Astrocyte (in vitro differentiated cells and primary cell): Measurements from ENCODE around the gene MKS1. TPM values are rescaled to one million over a fixed set of nuclear protein-coding genes. Genes with fewer than 3 reads are reported as not detected.

ENCODE experiments used
- DNase-seq: peaks from one replicate; pipeline ENCODE4 v3.0.0-alpha.2; 2010; ENCODE audit warnings: low read depth
- FAIRE-seq: peaks from 2 replicates; lab custom pipeline; 2011; peaks lifted over from hg19 to GRCh38; lab: Jason Lieb, UNC
- H2AFZ ChIP-seq: 2 replicates; pipeline ENCODE4 v1.6.0; 2012; ENCODE audit warnings: low read depth, low read length, inconsistent platforms
- H3K27ac ChIP-seq: 2 replicates; pipeline ENCODE4 v1.5.1; 2011; ENCODE audit warnings: low read depth, low read length, inconsistent platforms
- H3K27me3 ChIP-seq: 2 replicates; pipeline ENCODE4 v1.6.0; 2011; ENCODE audit warnings: low read length, inconsistent platforms; ENCODE audit not compliant: insufficient read depth
- H3K36me3 ChIP-seq: 2 replicates; pipeline ENCODE4 v1.5.1; 2011; ENCODE audit warnings: low read length, inconsistent platforms; ENCODE audit not compliant: insufficient read depth
- H3K4me1 ChIP-seq: 2 replicates; pipeline ENCODE4 v1.5.1; 2011; ENCODE audit warnings: low read length, inconsistent platforms; ENCODE audit not compliant: insufficient read depth
- H3K4me2 ChIP-seq: 2 replicates; pipeline ENCODE4 v1.6.0; 2012; ENCODE audit warnings: low read length, inconsistent platforms
- H3K4me3 ChIP-seq: 2 replicates; pipeline ENCODE4 v1.5.1; 2011; ENCODE audit warnings: low read depth, mild to moderate bottlenecking, low read length, inconsistent platforms; ENCODE audit not compliant: insufficient read depth
- H3K79me2 ChIP-seq: 2 replicates; pipeline ENCODE4 v1.6.0; 2012; ENCODE audit warnings: mild to moderate bottlenecking, low read length, inconsistent platforms; ENCODE audit not compliant: insufficient read depth
- H3K9ac ChIP-seq: 2 replicates; pipeline ENCODE4 v1.6.0; 2012; ENCODE audit warnings: mild to moderate bottlenecking, low read length, inconsistent platforms
- H3K9me3 ChIP-seq: 2 replicates; pipeline ENCODE4 v1.5.1; 2012; ENCODE audit warnings: low read depth, mild to moderate bottlenecking, low read length, inconsistent platforms; ENCODE audit not compliant: insufficient read depth
- H4K20me1 ChIP-seq: 2 replicates; pipeline ENCODE4 v1.6.0; 2012; ENCODE audit warnings: low read length, inconsistent platforms; ENCODE audit not compliant: insufficient read depth
- H3K27ac Mint-ChIP-seq: one replicate; pipeline ENCODE4 v1.8.0; 2021; ENCODE audit warnings: mild to moderate bottlenecking, mixed read lengths; ENCODE audit not compliant: unreplicated experiment
- H3K27me3 Mint-ChIP-seq: one replicate; pipeline ENCODE4 v1.8.0; 2021; ENCODE audit warnings: low read depth, mixed read lengths; ENCODE audit not compliant: unreplicated experiment
- H3K36me3 Mint-ChIP-seq: one replicate; pipeline ENCODE4 v1.8.0; 2021; ENCODE audit warnings: low read depth, mixed read lengths; ENCODE audit not compliant: unreplicated experiment
- H3K4me1 Mint-ChIP-seq: one replicate; pipeline ENCODE4 v1.8.0; 2021; ENCODE audit warnings: low read depth, mixed read lengths; ENCODE audit not compliant: unreplicated experiment
- H3K4me3 Mint-ChIP-seq: one replicate; pipeline ENCODE4 v1.8.0; 2021; ENCODE audit warnings: mild to moderate bottlenecking, moderate library complexity, mixed read lengths; ENCODE audit not compliant: unreplicated experiment
- H3K9me3 Mint-ChIP-seq: one replicate; pipeline ENCODE4 v1.8.0; 2021; ENCODE audit warnings: mild to moderate bottlenecking, mixed read lengths; ENCODE audit not compliant: unreplicated experiment
- CTCF ChIP-seq: IDR thresholded peaks from 2 replicates; pipeline ENCODE4 v1.5.1; 2011; ENCODE audit warnings: low read depth, mild to moderate bottlenecking, inconsistent platforms, low read length, moderate library complexity; ENCODE audit not compliant: insufficient read depth
- EZH2 ChIP-seq: IDR thresholded peaks from 2 replicates; pipeline ENCODE4 v1.6.1; 2012; ENCODE audit warnings: mild to moderate bottlenecking, low read length, inconsistent platforms; ENCODE audit not compliant: insufficient read depth
- total RNA-seq: library from RNA; stranded (reverse); gene quantifications from 2 replicates; pipeline ENCODE4 v1.2.1, GENCODE V29; 2021

MKS1 gene
- total RNA-seq, 1 donor from 2014 or later, result 12.0 TPM

GRCh38 chr17:58186591-58186990 lies 32.5 kb downstream of the MKS1 start:
- Mint-ChIP-seq H3K4me1 (no peaks in the 10 kb centered on the region), H3K36me3 (no peaks in the 10 kb centered on the region), H3K9me3 (no peaks in the 10 kb centered on the region), H3K4me3 (no peak overlapping the region), H3K27ac (no peak overlapping the region), H3K27me3 (peaks cover 35% of the 10 kb centered on the region)
- H3K9me3 ChIP-seq, result no peaks in the 10 kb centered on the region
- H3K27ac ChIP-seq, result no peak overlapping the region
- peaks cover 16% of the 10 kb centered on the region for H3K4me1 ChIP-seq
- FAIRE-seq (no peak), DNase-seq (no peak)
- no peaks in the 10 kb centered on the region for H3K36me3 ChIP-seq
- no peak overlapping the region for H3K4me3 ChIP-seq
- H3K4me2 ChIP-seq, result no peak overlapping the region
- no peak overlapping the region for H2AFZ ChIP-seq
- no peak overlapping the region for H3K9ac ChIP-seq
- H3K79me2 ChIP-seq, result no peaks in the 10 kb centered on the region
- H4K20me1 ChIP-seq, result no peaks in the 10 kb centered on the region
- H3K27me3 ChIP-seq, result peaks cover 5% of the 10 kb centered on the region
- no peak for TF ChIP-seq EZH2
- TF ChIP-seq CTCF, result no peak

- H3K79me2 ChIP-seq, result no peaks in the 10 kb centered on the region
- peaks cover 39% of the 10 kb centered on the region for H3K27me3 Mint-ChIP-seq
- DNase-seq (no peak), FAIRE-seq (no peak)
- no peaks in the 10 kb centered on the region for H3K36me3 Mint-ChIP-seq
- H3K9me3 ChIP-seq, result no peaks in the 10 kb centered on the region
- H3K27ac ChIP-seq, result no peak overlapping the region
- H3K4me3 ChIP-seq, result no peak overlapping the region
- no peaks in the 10 kb centered on the region for H4K20me1 ChIP-seq
- no peak overlapping the region for H3K27ac Mint-ChIP-seq
- peaks cover 15% of the 10 kb centered on the region for H3K4me1 ChIP-seq
- peaks cover 5% of the 10 kb centered on the region for H3K27me3 ChIP-seq
- H3K4me2 ChIP-seq, result no peak overlapping the region
- H3K36me3 ChIP-seq, result no peaks in the 10 kb centered on the region
- no peaks in the 10 kb centered on the region for H3K4me1 Mint-ChIP-seq
- TF ChIP-seq CTCF, result no peak
- H3K9ac ChIP-seq, result no peak overlapping the region
- no peak overlapping the region for H2AFZ ChIP-seq
- H3K4me3 Mint-ChIP-seq, result no peak overlapping the region
- no peaks in the 10 kb centered on the region for H3K9me3 Mint-ChIP-seq
Observed at GRCh38 chr17:58184986-58185761, 33.9 kb downstream of the MKS1 start.

- no peak overlapping the region for H3K27ac Mint-ChIP-seq
Observed at GRCh38 chr17:58184308-58184985, 34.6 kb downstream of the MKS1 start.

More at GRCh38 chr17:58184308-58184985, 34.6 kb downstream of the MKS1 start:
- Mint-ChIP-seq H3K27me3 (peaks cover 34% of the 10 kb centered on the region), H3K4me3 (no peak overlapping the region), H3K9me3 (no peaks in the 10 kb centered on the region), H3K4me1 (no peaks in the 10 kb centered on the region), H3K36me3 (no peaks in the 10 kb centered on the region)
- Histone ChIP-seq H4K20me1 (no peaks in the 10 kb centered on the region), H3K27ac (no peak overlapping the region), H3K9me3 (no peaks in the 10 kb centered on the region), H2AFZ (no peak overlapping the region), H3K79me2 (no peaks in the 10 kb centered on the region), H3K4me3 (no peak overlapping the region), H3K9ac (no peak overlapping the region), H3K36me3 (no peaks in the 10 kb centered on the region), H3K27me3 (peaks cover 5% of the 10 kb centered on the region), H3K4me1 (peaks cover 8% of the 10 kb centered on the region), H3K4me2 (no peak overlapping the region)
- TF ChIP-seq CTCF (no peak), EZH2 (no peak)
- DNase-seq (peak; percentile 81), FAIRE-seq (no peak)
